DOHH2 (cell line): ENCODE measurements around the gene RNF130.

Experiments used
- CTCF ChIP-seq: fragments of 200-600 bp; sonication (generic); IDR thresholded peaks from one replicate; pipeline ENCODE4 v1.5.1; 2014; ENCODE audit warnings: antibody characterized with exemption, mild to moderate bottlenecking, low read depth, low read length; ENCODE audit not compliant: poor library complexity, severe bottlenecking
- EZH2phosphoT487 ChIP-seq: fragments of 200-600 bp; sonication (generic); IDR thresholded peaks from 2 replicates; pipeline ENCODE4 v1.6.1; 2017; ENCODE audit warnings: borderline replicate concordance, mild to moderate bottlenecking, antibody characterized with exemption, low read length, moderate library complexity, mixed read lengths

GRCh38 chr5:180098991-180099732, 27.6 kb upstream of the RNF130 start:
- no peak for TF ChIP-seq CTCF
- no peak for TF ChIP-seq EZH2phosphoT487
